ENCODE results near the gene COL11A2. TPM values are rescaled to one million over a fixed set of nuclear protein-coding genes. Genes with fewer than 3 reads are reported as not detected.

The COL11A2 gene
- total RNA-seq, 1 experiment from 2014 or later, result 0.91 TPM

GRCh38 chr6:33160096-33160495, 32.2 kb downstream of the COL11A2 start:
- peaks cover 12% of the 10 kb centered on the region for H3K4me1 Mint-ChIP-seq (ENCODE audit: insufficient read depth, unreplicated experiment)
- no peak for DNase-seq (ENCODE audit: unreplicated experiment)
- POLR2A ChIA-PET, result interaction anchor here (1.5 kb wide), 1 partner anchor 88 kb away, joined by 3 read pairs; no protein-coding TSS in a partner anchor
- CTCF ChIA-PET, result interaction anchor here (0.6 to 4.6 kb wide), 10 partner anchors 10 to 433 kb away, joined by 3 to 17 read pairs (median 4); no protein-coding TSS in a partner anchor
- no TSS peak for BruUV-seq (replicated peaks)
- H3K9me3 Mint-ChIP-seq (ENCODE audit: unreplicated experiment), result no peaks in the 10 kb centered on the region
- no peak for TF ChIP-seq CTCF (IDR thresholded peaks at IDR 0.05; ENCODE audit: unreplicated experiment)
- peaks cover under 1% of the 10 kb centered on the region for H3K27me3 Mint-ChIP-seq (ENCODE audit: insufficient read depth, unreplicated experiment)
- H3K36me3 Mint-ChIP-seq (ENCODE audit: insufficient read depth, unreplicated experiment), result peaks cover 6% of the 10 kb centered on the region
- intact Hi-C loops (cut with micrococcal nuclease), result loop anchor here (5.0 kb wide), 1 partner anchor 38 kb away; no protein-coding TSS in a partner anchor
- no peak overlapping the region for H3K4me3 Mint-ChIP-seq (ENCODE audit: unreplicated experiment)
- H3K27ac Mint-ChIP-seq (ENCODE audit: low read depth, unreplicated experiment), result no peak overlapping the region

GRCh38 chr6:33156964-33157363, 35.3 kb downstream of the COL11A2 start:
- DNase-seq (ENCODE audit: unreplicated experiment), result no peak
- ChIA-PET CTCF (no interaction called here), POLR2A (no interaction called here)
- no peak overlapping the region for H3K4me3 Mint-ChIP-seq (ENCODE audit: unreplicated experiment)
- H3K9me3 Mint-ChIP-seq (ENCODE audit: unreplicated experiment), result peaks cover 6% of the 10 kb centered on the region
- H3K27ac Mint-ChIP-seq (ENCODE audit: low read depth, unreplicated experiment), result no peak overlapping the region
- H3K4me1 Mint-ChIP-seq (ENCODE audit: insufficient read depth, unreplicated experiment), result peaks cover 9% of the 10 kb centered on the region
- no peaks in the 10 kb centered on the region for H3K36me3 Mint-ChIP-seq (ENCODE audit: insufficient read depth, unreplicated experiment)
- peaks cover 15% of the 10 kb centered on the region for H3K27me3 Mint-ChIP-seq (ENCODE audit: insufficient read depth, unreplicated experiment)
- TF ChIP-seq CTCF (IDR thresholded peaks at IDR 0.05; ENCODE audit: unreplicated experiment), result no peak
- BruUV-seq (replicated peaks), result no TSS peak
- intact Hi-C loops (cut with micrococcal nuclease), result no loop called here

- Mint-ChIP-seq H3K27ac (ENCODE audit: low read depth, unreplicated experiment) (no peak overlapping the region), H3K27me3 (ENCODE audit: insufficient read depth, unreplicated experiment) (peaks cover 15% of the 10 kb centered on the region), H3K4me1 (ENCODE audit: insufficient read depth, unreplicated experiment) (peaks cover 5% of the 10 kb centered on the region), H3K4me3 (ENCODE audit: unreplicated experiment) (no peak overlapping the region), H3K36me3 (ENCODE audit: insufficient read depth, unreplicated experiment) (no peaks in the 10 kb centered on the region), H3K9me3 (ENCODE audit: unreplicated experiment) (peaks cover 10% of the 10 kb centered on the region)
- ChIA-PET POLR2A (no interaction called here), CTCF (no interaction called here)
- intact Hi-C loops (cut with micrococcal nuclease), result no loop called here
- DNase-seq (ENCODE audit: unreplicated experiment), result no peak
- BruUV-seq (replicated peaks), result no TSS peak
- TF ChIP-seq CTCF (IDR thresholded peaks at IDR 0.05; ENCODE audit: unreplicated experiment), result no peak
These were observed 35.7 kb downstream of the COL11A2 start for GRCh38 chr6:33156561-33156960.

GRCh38 chr6:33154349-33154748, 37.9 kb downstream of the COL11A2 start:
- Mint-ChIP-seq H3K27ac (ENCODE audit: low read depth, unreplicated experiment) (no peak overlapping the region), H3K4me1 (ENCODE audit: insufficient read depth, unreplicated experiment) (no peaks in the 10 kb centered on the region), H3K4me3 (ENCODE audit: unreplicated experiment) (no peak overlapping the region), H3K9me3 (ENCODE audit: unreplicated experiment) (peaks cover 11% of the 10 kb centered on the region), H3K36me3 (ENCODE audit: insufficient read depth, unreplicated experiment) (peaks cover 6% of the 10 kb centered on the region), H3K27me3 (ENCODE audit: insufficient read depth, unreplicated experiment) (peaks cover 30% of the 10 kb centered on the region)
- no TSS peak for BruUV-seq (replicated peaks)
- CTCF ChIA-PET, result interaction anchor here (0.8 to 1.0 kb wide), 3 partner anchors 33 to 140 kb away, joined by 3 to 4 read pairs (median 3); no protein-coding TSS in a partner anchor
- intact Hi-C loops (cut with micrococcal nuclease), result no loop called here
- TF ChIP-seq CTCF (IDR thresholded peaks at IDR 0.05; ENCODE audit: unreplicated experiment), result no peak
- DNase-seq (ENCODE audit: unreplicated experiment), result no peak
- POLR2A ChIA-PET, result interaction anchor here (0.5 kb wide), 1 partner anchor 78 kb away, joined by 3 read pairs; the partner anchor contains the start of gene HLA-DPB1

Data from MCF 10A (cell line).